ENCODE measurements around the gene HOXC6. TPM values are rescaled to one million over a fixed set of nuclear protein-coding genes. Genes with fewer than 3 reads are reported as not detected.

Gene HOXC6
- total and polyA plus RNA-seq, 10 of the 15 experiments (the other 5 are each of a cell fraction or from before 2014, with no cell fraction given): 0.02 to 0.55 (median 0.45) TPM; not detected in 4

DNA sequence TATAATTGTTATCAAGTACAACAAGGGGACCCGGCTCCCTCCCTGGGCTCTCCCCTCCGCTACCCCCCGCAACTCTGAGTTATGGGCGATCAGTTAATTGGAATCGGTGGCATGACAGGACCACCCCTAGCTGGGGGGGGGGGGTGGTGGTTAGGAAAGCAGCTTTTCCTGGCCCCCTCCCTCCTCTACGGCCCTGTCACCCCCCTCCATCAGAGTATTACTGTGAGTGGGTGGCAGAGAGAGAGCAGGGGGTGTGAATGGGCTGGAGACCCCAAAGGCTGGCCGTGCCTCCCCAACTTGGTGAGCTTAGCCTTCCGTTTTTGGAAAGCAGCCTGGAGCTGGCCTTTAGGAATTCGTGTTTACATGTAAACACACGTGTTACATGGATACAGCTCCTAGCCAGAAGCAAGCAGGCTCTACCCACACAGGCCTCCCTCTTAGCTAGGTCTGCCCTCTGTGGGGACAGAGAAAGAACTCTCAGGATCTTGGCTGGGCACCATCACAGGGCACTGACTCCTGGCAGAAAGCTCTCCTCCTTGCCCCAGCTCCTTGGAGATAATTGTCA lies 24.3 kb downstream of the HOXC6 start:
- in situ Hi-C loops (cut with MboI): no loop called here
- Histone ChIP-seq H2AFZ (ENCODE audit: control insufficient read depth, low read depth, low read length) (peak overlapping the region; percentile 21; the same call in 1 of the 2 replicates), H3K4me3 (peak overlapping the region; percentile 84), H3K4me2 (ENCODE audit: control insufficient read depth, insufficient read depth) (peak overlapping the region; percentile 80), H3K27ac (ENCODE audit: control insufficient read depth, insufficient read depth) (peak overlapping the region; percentile 89), H3K9me3 (replicated peaks; ENCODE audit: control insufficient read depth, insufficient read depth, low read length) (no peaks in the 10 kb centered on the region), H3K27me3 (replicated peaks in 1 of 2; ENCODE audit: control insufficient read depth in 2 of 2, insufficient read depth in 2 of 2, low read length in 1 of 2) (peaks cover 0 to 4% of the 10 kb centered on the region in 2 experiments; a peak in 3 of 4 replicates), H3K79me2 (ENCODE audit: control insufficient read depth, insufficient read depth, low read length) (peaks cover 14% of the 10 kb centered on the region), H3K36me3 (ENCODE audit: control insufficient read depth in 2 of 2, insufficient read depth in 2 of 2, low read length in 1 of 2) (no peaks in the 10 kb centered on the region), H3K9ac (ENCODE audit: control insufficient read depth, insufficient read depth, low read length) (peak overlapping the region; percentile 93), H4K20me1 (ENCODE audit: control insufficient read depth, insufficient read depth) (no peaks in the 10 kb centered on the region), H3K4me1 (ENCODE audit: control insufficient read depth, insufficient read depth, low read length) (peaks cover 22% of the 10 kb centered on the region)
- SMC1A ChIA-PET (ENCODE audit: uncharacterized antibody, unreplicated experiment): interaction anchor here (0.6 to 4.6 kb wide), 16 partner anchors 11 to 309 kb away, joined by 3 to 37 read pairs (median 4); partner anchors contain the start of genes HOXC5, HOXC6 and SMUG1
- intact Hi-C loops (cut with micrococcal nuclease; ENCODE audit: unreplicated experiment): loop anchor here (1.0 kb wide), 1 partner anchor 34 kb away; no protein-coding TSS in a partner anchor
- CTCF ChIA-PET: interaction anchor here (0.9 to 6.7 kb wide), 15 partner anchors 11 to 168 kb away, joined by 3 to 86 read pairs (median 7); partner anchors contain the start of genes HOXC5, HOXC6 and SMUG1
- 42% methylated on average over 10 of the region's 10 CpGs for WGBS (ENCODE audit: insufficient coverage, insufficient replicate concordance, low lambda C conversion rate, missing lambda C conversion rate)
- BruUV-seq (replicated peaks): TSS peak; percentile 92
- ATAC-seq (peak; percentile 14; the same call in 2 of the 3 replicates), DNase-seq (ENCODE audit: low read depth, low spot score) (no peak), FAIRE-seq (no peak)
- RAD21 ChIA-PET (ENCODE audit: unreplicated experiment): interaction anchor here (0.7 to 6.0 kb wide), 14 partner anchors 8 to 296 kb away, joined by 3 to 56 read pairs (median 6); partner anchors contain the start of genes HOXC5 and SMUG1
- TF ChIP-seq SREBF1 (IDR thresholded peaks at IDR 0.05; ENCODE audit: low read length) (no peak), RFX5 (IDR thresholded peaks at IDR 0.05; ENCODE audit: low read depth, low read length) (no peak), MEF2B (IDR thresholded peaks at IDR 0.05; ENCODE audit: partially characterized antibody, poor library complexity, severe bottlenecking) (no peak), SMARCA5 (IDR thresholded peaks at IDR 0.05) (no peak), CBFB (IDR thresholded peaks at IDR 0.05; ENCODE audit: low read depth) (no peak), ASH2L (IDR thresholded peaks at IDR 0.05; ENCODE audit: borderline replicate concordance, low read depth) (no peak), CHD1 (IDR thresholded peaks at IDR 0.05; ENCODE audit: low read depth, low read length) (no peak), EZH2 (IDR thresholded peaks at IDR 0.05; ENCODE audit: borderline replicate concordance, control insufficient read depth, low read depth, low read length) (no peak), SIN3A (IDR thresholded peaks at IDR 0.05; ENCODE audit: low read depth, low read length) (no peak)
- POLR2A ChIA-PET: interaction anchor here (0.7 to 3.7 kb wide), 12 partner anchors 11 to 415 kb away, joined by 3 to 24 read pairs (median 4); partner anchors contain the start of genes CBX5, COPZ1, HNRNPA1 and SMUG1

Data from GM12878 (cell line).